CD4-positive, alpha-beta T cell (primary cell): ENCODE measurements around the gene TMEM11. TPM values are rescaled to one million over a fixed set of nuclear protein-coding genes. Genes with fewer than 3 reads are reported as not detected.

Experiments used
- ATAC-seq: fragments of 200-7000 bp; cut with Tn5 transposase; one replicate; pipeline ENCODE4 v1.10.0; 2022; ENCODE audit warnings: mild to moderate bottlenecking; ENCODE audit not compliant: poor library complexity
- CTCF ChIA-PET: fragments of 350-600 bp; sonication (Branson Sonifier 250); formaldehyde crosslinking; loops from one replicate; lab custom pipeline; 2021; ENCODE audit warnings: antibody characterized with exemption, inconsistent platforms; lab: Charles Lee
- POLR2A ChIA-PET: fragments of 350-600 bp; sonication (Branson Sonifier 250); formaldehyde crosslinking; loops from one replicate; lab custom pipeline; 2021; ENCODE audit warnings: antibody characterized with exemption, inconsistent platforms; lab: Charles Lee
- DNase-seq, 14 experiments: peaks; one replicate each; pipeline ENCODE4 v3.0.0-alpha.2; 2013 to 2020; ENCODE audit warnings: mixed read lengths in 2 of 14
- H3K27ac ChIP-seq, 2 donors: one replicate each; pipeline versions ENCODE4 v1.5.1 to v1.7.0; 2013; ENCODE audit warnings: low read length in 2 of 2, low read depth in 1 of 2, mild to moderate bottlenecking in 1 of 2
- H3K27me3 ChIP-seq, 2 experiments: 1 replicate in 1 of 2; 2 replicates in 1 of 2; pipeline versions ENCODE4 v1.6.1 to v1.7.0; 2013; ENCODE audit warnings: low read length in 2 of 2, control low read depth in 1 of 2, mild to moderate bottlenecking in 1 of 2, moderate library complexity in 1 of 2; ENCODE audit not compliant: insufficient read depth in 2 of 2, control insufficient read depth in 1 of 2
- H3K36me3 ChIP-seq: one replicate; pipeline ENCODE4 v1.6.1; 2013; ENCODE audit warnings: low read length, control low read depth; ENCODE audit not compliant: insufficient read depth
- H3K4me1 ChIP-seq: one replicate; pipeline ENCODE4 v1.6.1; 2013; ENCODE audit warnings: low read length, control low read depth; ENCODE audit not compliant: insufficient read depth
- H3K4me3 ChIP-seq: one replicate; pipeline ENCODE4 v1.5.1; 2013; ENCODE audit warnings: mild to moderate bottlenecking, low read length, moderate library complexity
- H3K9me3 ChIP-seq, 2 experiments: 1 replicate in 1 of 2; 2 replicates in 1 of 2; pipeline versions ENCODE4 v1.6.1 to v1.7.0; 2013; ENCODE audit warnings: low read length in 2 of 2, mild to moderate bottlenecking in 2 of 2, control low read depth in 1 of 2, moderate library complexity in 1 of 2; ENCODE audit not compliant: control insufficient read depth in 1 of 2, insufficient read depth in 1 of 2
- H3K27ac Mint-ChIP-seq: one replicate; pipeline ENCODE4 v1.8.0; 2020; ENCODE audit warnings: mixed read lengths
- H3K27me3 Mint-ChIP-seq: one replicate; pipeline ENCODE4 v1.8.0; 2021; ENCODE audit warnings: mixed read lengths
- H3K36me3 Mint-ChIP-seq: one replicate; pipeline ENCODE4 v1.8.0; 2021; ENCODE audit warnings: low read depth, mixed read lengths
- H3K4me1 Mint-ChIP-seq: one replicate; pipeline ENCODE4 v1.8.0; 2021; ENCODE audit warnings: low read depth, mixed read lengths
- H3K4me3 Mint-ChIP-seq: one replicate; pipeline ENCODE4 v1.8.0; 2020; ENCODE audit warnings: mild to moderate bottlenecking, mixed read lengths
- H3K9me3 Mint-ChIP-seq: one replicate; pipeline ENCODE4 v1.8.0; 2020; ENCODE audit warnings: mixed read lengths
- CTCF ChIP-seq: fragments of 200-600 bp; IDR thresholded peaks from one replicate; pipeline ENCODE4 v1.8.0; 2022; ENCODE audit warnings: antibody characterized with exemption, mild to moderate bottlenecking
- intact Hi-C, 2 experiments: fragments of 100-400 bp; cut with DNase I in 1 of 2; cut with micrococcal nuclease in 1 of 2; formaldehyde crosslinking; loops; one replicate each; pipeline versions ENCODE4 v1.15.1 to v1.9.0; 2023 to 2025; cut with DNase I, micrococcal nuclease
- total RNA-seq, 174 experiments: library from RNA in 2 of 174; stranded (reverse) in 2 of 174; gene quantifications; one replicate each; pipeline ENCODE4 v1.2.3 and lab custom pipeline; 2021 to 2026

Gene TMEM11
- total RNA-seq, 2 experiments from 2014 or later: 17.8 to 19.2 TPM

GRCh38 chr17:21217346-21217745 lies 3.4 kb upstream of the TMEM11 start:
- Histone ChIP-seq H3K4me1 (peaks cover 27% of the 10 kb centered on the region), H3K36me3 (peaks cover 3% of the 10 kb centered on the region), H3K27me3 (no peaks in the 10 kb centered on the region), H3K4me3 (no peak overlapping the region), H3K27ac (no peak overlapping the region), H3K9me3 (peaks cover 0 to 3% of the 10 kb centered on the region in 2 experiments)
- ATAC-seq (no peak), DNase-seq (no peak)
- TF ChIP-seq CTCF: no peak
- ChIA-PET CTCF (no interaction called here), POLR2A (no interaction called here)
- H3K36me3 Mint-ChIP-seq: peaks cover 12% of the 10 kb centered on the region
- H3K9me3 Mint-ChIP-seq: no peaks in the 10 kb centered on the region
- H3K27ac Mint-ChIP-seq: no peak overlapping the region
- H3K27me3 Mint-ChIP-seq: no peaks in the 10 kb centered on the region
- H3K4me1 Mint-ChIP-seq: peaks cover 51% of the 10 kb centered on the region
- H3K4me3 Mint-ChIP-seq: peak overlapping the region; percentile 66
- intact Hi-C loops: loop anchor here in 1 of 2 experiments (10.0 kb wide), 1 partner anchor 107 kb away; no protein-coding TSS in a partner anchor

- Histone ChIP-seq H3K36me3 (peaks cover 3% of the 10 kb centered on the region), H3K27me3 (no peaks in the 10 kb centered on the region), H3K4me1 (peaks cover 41% of the 10 kb centered on the region), H3K27ac (no peak overlapping the region), H3K9me3 (no peaks in the 10 kb centered on the region), H3K4me3 (no peak overlapping the region)
- intact Hi-C loops: loop anchor here (2.0 to 10.0 kb wide), 4 partner anchors 37 to 109 kb away; partner anchors contain the start of genes DHRS7B (in 2 of the 2) and NATD1 (in 2 of the 2)
- TF ChIP-seq CTCF: no peak
- H3K27me3 Mint-ChIP-seq: no peaks in the 10 kb centered on the region
- peak overlapping the region; percentile 85 for H3K27ac Mint-ChIP-seq
- peak overlapping the region; percentile 91 for H3K4me3 Mint-ChIP-seq
- H3K9me3 Mint-ChIP-seq: no peaks in the 10 kb centered on the region
- ChIA-PET POLR2A (no interaction called here), CTCF (interaction anchor here (3.2 kb wide), 1 partner anchor 64 kb away, joined by 15 read pairs; no protein-coding TSS in a partner anchor)
- DNase-seq: no peak
- ATAC-seq: no peak
- peaks cover 8% of the 10 kb centered on the region for H3K36me3 Mint-ChIP-seq
- peaks cover 62% of the 10 kb centered on the region for H3K4me1 Mint-ChIP-seq
Observed at GRCh38 chr17:21215935-21216334, 2.0 kb upstream of the TMEM11 start.

GRCh38 chr17:21214777-21215541 lies 998 bp upstream of the TMEM11 start:
- H3K4me3 ChIP-seq: peak overlapping the region; percentile 97
- no peaks in the 10 kb centered on the region for H3K9me3 ChIP-seq
- peaks cover 72% of the 10 kb centered on the region for H3K4me1 Mint-ChIP-seq
- intact Hi-C loops: loop anchor here (1.0 to 10.0 kb wide), 9 partner anchors 38 to 337 kb away; partner anchors contain the start of genes DHRS7B (in 2 of the 2), NATD1 (in 2 of the 2) and USP22 (in 1 of the 2)
- ATAC-seq (peak; percentile 1), DNase-seq (no peak)
- no peaks in the 10 kb centered on the region for H3K9me3 Mint-ChIP-seq
- H3K27ac Mint-ChIP-seq: peak overlapping the region; percentile 85
- peaks cover 11% of the 10 kb centered on the region for H3K36me3 ChIP-seq
- ChIA-PET POLR2A (interaction anchor here (0.6 to 1.1 kb wide), 2 partner anchors 37 to 49 kb away, joined by 3 read pairs; no protein-coding TSS in a partner anchor), CTCF (interaction anchor here (0.7 to 3.2 kb wide), 3 partner anchors 65 to 298 kb away, joined by 3 to 15 read pairs (median 6); no protein-coding TSS in a partner anchor)
- peaks cover 48% of the 10 kb centered on the region for H3K4me1 ChIP-seq
- H3K27me3 Mint-ChIP-seq: no peaks in the 10 kb centered on the region
- H3K4me3 Mint-ChIP-seq: peak overlapping the region; percentile 91
- no peaks in the 10 kb centered on the region for H3K27me3 ChIP-seq
- peak overlapping the region; percentile 63 to 87 for H3K27ac ChIP-seq
- TF ChIP-seq CTCF: no peak
- H3K36me3 Mint-ChIP-seq: peaks cover 8% of the 10 kb centered on the region
